Neuron (in vitro differentiated cells): Measurements from ENCODE around the gene ANXA4.
"Not testable (repeated sequence)": the region's sequence is repeated elsewhere in the genome, so short reads cannot be mapped to it uniquely, and the experiment has no call there.

Experiments used
- H2AFZ ChIP-seq: one replicate; pipeline ENCODE4 v1.6.1; 2013; ENCODE audit warnings: low read depth, mild to moderate bottlenecking, inconsistent platforms, low read length, moderate library complexity
- H3K27me3 ChIP-seq: one replicate; pipeline ENCODE4 v1.6.1; 2013; ENCODE audit warnings: low read length; ENCODE audit not compliant: insufficient read depth
- H3K36me3 ChIP-seq: one replicate; pipeline ENCODE4 v1.6.1; 2013; ENCODE audit warnings: low read length; ENCODE audit not compliant: insufficient read depth
- H3K4me1 ChIP-seq: one replicate; pipeline ENCODE4 v1.6.1; 2013; ENCODE audit warnings: low read length; ENCODE audit not compliant: insufficient read depth
- H3K4me3 ChIP-seq: 2 replicates; pipeline ENCODE4 v1.5.1; 2013; ENCODE audit warnings: mild to moderate bottlenecking, low read length, moderate library complexity
- H3K9me3 ChIP-seq: one replicate; pipeline ENCODE4 v1.6.1; 2013; ENCODE audit warnings: low read length

The ANXA4 gene

DNA sequence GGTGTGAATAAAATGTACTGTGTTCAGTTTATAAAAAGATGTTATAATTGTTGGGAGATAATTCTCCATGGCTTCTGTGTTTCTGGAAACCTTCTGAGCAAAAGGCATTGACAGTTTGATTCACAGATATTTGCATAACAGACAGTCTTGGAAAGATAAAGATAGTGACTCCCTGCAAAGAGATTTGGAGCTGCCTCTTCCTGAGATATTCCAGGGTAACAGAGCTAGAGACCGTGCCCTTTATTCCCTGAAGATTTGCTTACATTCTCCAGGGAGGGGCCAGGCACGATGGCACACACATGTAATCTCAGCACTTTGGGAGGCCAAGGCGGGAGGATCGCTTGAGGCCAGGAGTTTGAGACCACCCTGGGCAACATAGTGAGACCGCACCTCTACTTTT, 12.2 kb upstream of the ANXA4 start:
- Histone ChIP-seq H3K4me1 (peaks cover 2% of the 10 kb centered on the region), H3K9me3 (no peaks in the 10 kb centered on the region), H2AFZ (no peak overlapping the region), H3K4me3 (no peak overlapping the region), H3K27me3 (no peaks in the 10 kb centered on the region), H3K36me3 (no peaks in the 10 kb centered on the region)

DNA sequence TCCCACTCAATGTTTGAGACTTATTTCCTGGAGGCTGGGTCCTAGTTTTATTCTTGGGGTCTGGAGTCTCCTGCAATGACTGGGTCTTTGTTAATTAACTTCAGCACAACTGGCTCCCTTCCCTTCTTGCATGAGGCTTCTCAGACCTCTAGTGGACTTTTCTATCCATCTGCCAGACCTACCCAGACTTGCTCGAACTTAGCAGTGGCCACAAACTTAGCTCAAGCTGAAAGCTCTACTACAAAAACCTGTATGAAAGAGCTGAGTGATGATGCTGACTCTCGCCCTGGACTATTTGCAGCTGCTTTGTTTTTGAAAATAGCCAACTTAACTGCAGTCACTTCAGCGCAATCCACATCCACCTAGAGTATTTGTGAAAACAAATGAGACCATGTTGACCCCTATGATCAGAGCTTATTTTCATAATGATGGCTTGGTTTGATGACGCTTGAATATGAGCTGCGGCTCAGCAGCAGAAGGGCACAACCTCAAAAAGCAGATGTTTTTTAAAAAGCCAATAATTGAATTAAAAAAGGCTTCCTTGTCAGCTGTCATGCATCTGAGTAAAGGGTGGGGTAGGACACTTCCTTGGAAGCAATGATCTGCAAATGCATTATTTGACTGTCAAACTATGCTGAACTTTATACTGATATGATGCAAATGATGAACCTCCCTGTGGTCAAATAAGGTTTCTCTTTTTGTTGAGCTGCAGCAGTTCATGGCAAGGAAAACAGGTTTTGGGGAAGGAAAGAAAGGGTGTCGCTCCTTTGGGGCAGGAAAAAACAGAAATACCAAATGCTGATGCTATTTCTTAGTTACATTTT, 10.6 kb upstream of the ANXA4 start:
- no peak overlapping the region for H2AFZ ChIP-seq
- H3K4me3 ChIP-seq, result no peak overlapping the region
- no peaks in the 10 kb centered on the region for H3K27me3 ChIP-seq

DNA sequence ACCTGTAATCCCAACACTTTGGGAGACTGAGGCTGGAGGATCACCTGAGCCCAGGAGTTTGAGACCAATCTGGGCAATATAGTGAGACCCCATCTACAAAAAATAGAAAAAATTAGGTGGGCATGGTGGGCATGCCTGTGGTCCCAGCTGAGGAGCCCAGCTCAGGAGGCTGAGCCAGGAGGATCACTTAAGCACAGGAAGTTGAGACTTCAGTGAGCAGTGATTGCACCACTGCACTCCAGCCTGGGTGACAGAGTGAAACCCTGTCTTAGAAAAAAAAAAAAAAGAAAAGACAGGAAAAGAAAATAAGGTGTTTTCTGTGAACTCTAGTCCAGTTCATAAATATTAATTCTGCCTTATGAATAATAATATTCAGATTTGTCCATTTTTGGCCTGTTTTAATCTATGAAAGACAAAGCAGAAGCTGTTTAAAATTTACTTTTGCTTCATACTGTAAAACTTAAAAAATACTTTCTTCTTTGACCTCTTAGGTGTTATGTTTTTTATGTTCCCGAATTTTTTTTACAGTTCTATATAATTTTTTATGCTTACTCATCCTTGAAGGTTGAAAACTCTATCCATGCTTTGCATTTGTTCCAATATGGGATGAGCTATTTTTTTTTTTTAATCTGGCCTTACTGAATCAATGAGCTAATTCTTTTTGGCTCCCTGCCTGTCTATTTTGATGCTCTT, 8.4 kb upstream of the ANXA4 start:
- no peaks in the 10 kb centered on the region for H3K9me3 ChIP-seq

More for the DNA sequence above, 10.6 kb upstream of the ANXA4 start:
- Histone ChIP-seq H3K4me1 (no peaks in the 10 kb centered on the region), H3K9me3 (no peaks in the 10 kb centered on the region), H3K36me3 (no peaks in the 10 kb centered on the region)

DNA sequence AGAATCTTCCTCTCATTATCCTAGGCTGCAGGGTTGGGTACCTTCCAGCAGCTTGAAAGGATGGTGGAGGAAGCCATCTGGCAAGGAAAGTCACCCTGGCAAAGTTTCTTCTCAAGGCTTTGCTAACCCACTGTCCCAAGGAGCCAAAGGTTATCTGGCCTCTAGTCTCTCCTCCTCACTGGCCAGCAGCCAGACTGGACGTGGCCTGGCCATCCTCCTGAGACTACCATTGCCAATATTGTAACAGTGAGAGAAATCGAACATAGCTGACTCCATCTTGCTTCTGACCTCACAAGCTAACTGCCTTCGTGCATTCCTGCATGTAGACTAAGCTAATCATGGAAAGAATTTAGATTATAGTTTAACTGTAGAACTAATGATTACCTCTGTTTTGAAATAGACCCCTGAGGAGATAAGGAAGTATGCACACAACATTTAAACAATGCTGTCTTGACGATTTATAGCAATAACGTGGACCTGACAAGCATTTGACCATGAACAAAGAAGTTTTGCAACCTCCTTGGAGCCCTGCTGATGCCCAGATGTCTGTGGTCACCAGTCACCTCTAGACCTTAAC, 7.8 kb upstream of the ANXA4 start:
- Histone ChIP-seq H3K9me3 (no peaks in the 10 kb centered on the region), H3K27me3 (no peaks in the 10 kb centered on the region), H3K4me3 (no peak overlapping the region), H3K4me1 (no peaks in the 10 kb centered on the region), H2AFZ (no peak overlapping the region), H3K36me3 (no peaks in the 10 kb centered on the region)

More for the DNA sequence above, 8.4 kb upstream of the ANXA4 start:
- Histone ChIP-seq H2AFZ (no peak overlapping the region), H3K4me1 (no peaks in the 10 kb centered on the region), H3K36me3 (no peaks in the 10 kb centered on the region), H3K4me3 (no peak overlapping the region), H3K27me3 (no peaks in the 10 kb centered on the region)

DNA sequence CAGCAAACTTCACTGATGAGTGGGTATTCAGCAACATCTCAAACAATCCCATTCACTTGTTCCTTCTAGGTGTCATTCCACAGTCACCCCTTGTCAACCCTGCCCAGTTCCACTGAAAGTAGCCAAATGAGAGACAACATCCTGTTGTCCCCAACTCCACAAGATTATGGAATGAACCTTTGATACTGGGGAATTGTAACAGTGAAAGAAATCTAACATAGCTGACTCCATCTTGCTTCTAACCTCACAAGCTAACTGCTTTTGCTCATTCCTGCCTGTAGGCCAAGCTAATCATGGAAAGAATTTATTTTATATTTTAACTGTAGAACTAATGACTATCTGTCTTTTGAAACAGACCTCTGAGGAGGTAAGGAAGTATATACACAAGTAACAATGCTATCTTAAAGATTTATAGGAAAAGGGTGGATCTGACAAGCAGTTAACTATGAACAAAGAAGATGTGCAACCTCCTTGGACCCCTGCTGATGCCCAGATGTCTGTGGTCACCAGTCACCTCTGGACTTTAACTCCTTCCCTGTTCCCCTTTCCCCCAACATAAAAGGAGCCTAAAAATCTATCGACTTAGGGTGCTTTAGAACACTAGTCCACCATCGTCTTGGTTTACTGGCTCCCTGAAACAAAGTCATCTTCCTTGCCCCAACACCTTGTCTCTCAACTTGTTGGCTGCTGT, 6.9 kb upstream of the ANXA4 start:
- no peak overlapping the region for H2AFZ ChIP-seq
- no peaks in the 10 kb centered on the region for H3K36me3 ChIP-seq
- H3K4me3 ChIP-seq, result no peak overlapping the region
- H3K4me1 ChIP-seq, result no peaks in the 10 kb centered on the region
- no peaks in the 10 kb centered on the region for H3K27me3 ChIP-seq
- no peaks in the 10 kb centered on the region for H3K9me3 ChIP-seq

DNA sequence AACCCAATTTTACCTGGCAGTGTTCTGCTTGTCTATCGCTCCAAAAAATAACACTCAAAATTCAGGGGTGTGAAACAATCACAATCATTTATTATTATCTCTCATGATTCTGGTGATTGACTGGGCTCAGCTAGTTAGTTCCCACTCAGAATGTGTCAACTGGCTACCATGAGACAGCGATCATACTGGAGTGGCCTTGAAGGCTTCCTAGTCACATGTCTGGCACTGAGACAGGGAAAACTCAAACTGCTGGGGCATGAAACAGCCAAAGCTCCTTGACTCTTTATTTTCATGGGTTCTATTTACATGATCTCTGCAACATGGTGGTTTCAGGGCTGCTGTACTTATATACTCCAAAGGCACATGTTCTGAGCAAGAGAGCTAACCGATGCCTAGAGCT, 6.2 kb upstream of the ANXA4 start:
- Histone ChIP-seq H2AFZ (no peak overlapping the region), H3K27me3 (no peaks in the 10 kb centered on the region), H3K4me3 (no peak overlapping the region), H3K36me3 (no peaks in the 10 kb centered on the region), H3K4me1 (no peaks in the 10 kb centered on the region), H3K9me3 (no peaks in the 10 kb centered on the region)

DNA sequence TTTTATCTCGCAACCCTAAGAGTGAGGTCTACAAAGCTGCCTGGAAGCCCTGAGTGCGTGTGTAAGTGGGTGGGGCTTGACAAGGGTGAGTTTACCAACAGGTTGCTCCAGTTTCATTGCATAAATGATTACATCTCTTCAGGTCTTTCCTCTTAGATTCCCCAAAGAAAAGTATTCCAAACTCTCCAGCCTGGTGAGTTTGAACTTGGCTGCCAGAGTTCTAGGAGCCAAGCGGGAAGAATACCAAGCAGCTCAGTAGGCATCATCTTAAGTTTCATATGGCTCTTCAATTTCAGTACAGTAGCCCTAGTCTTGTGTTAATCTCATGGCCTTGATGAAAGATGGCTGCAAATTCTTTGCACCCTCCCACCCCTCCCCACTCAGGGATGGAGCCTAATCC, 3.8 kb upstream of the ANXA4 start:
- H3K4me1 ChIP-seq, H3K36me3 ChIP-seq, H2AFZ ChIP-seq, H3K9me3 ChIP-seq, H3K4me3 ChIP-seq: not testable (repeated sequence)
- H3K27me3 ChIP-seq, result peaks cover 12% of the 10 kb centered on the region

DNA sequence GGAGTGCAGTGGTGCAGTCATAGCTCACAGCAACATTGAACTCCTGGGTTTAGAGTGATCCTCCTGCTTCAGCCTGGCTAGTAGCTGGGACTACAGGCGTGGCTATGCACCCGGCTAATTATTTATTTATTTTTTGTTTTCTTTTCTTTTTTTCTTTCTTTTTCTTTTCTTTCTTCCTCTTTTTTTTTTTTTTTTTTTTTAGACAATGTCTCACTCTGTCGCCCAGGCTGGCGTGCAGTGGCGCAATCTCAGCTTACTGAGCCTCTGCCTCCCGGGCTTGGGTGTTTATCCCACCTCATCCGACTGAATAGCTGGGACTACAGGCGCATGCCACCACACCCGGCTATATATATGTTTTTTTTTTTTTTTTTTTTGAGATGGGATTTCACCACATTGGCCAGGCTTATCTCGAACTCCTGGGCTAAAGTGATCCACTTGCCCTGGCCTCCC, 1.4 kb upstream of the ANXA4 start:
- Histone ChIP-seq H3K27me3 (peaks cover 15% of the 10 kb centered on the region), H3K9me3 (no peaks in the 10 kb centered on the region), H2AFZ (no peak overlapping the region), H3K4me3 (no peak overlapping the region), H3K4me1 (peaks cover 4% of the 10 kb centered on the region), H3K36me3 (no peaks in the 10 kb centered on the region)

DNA sequence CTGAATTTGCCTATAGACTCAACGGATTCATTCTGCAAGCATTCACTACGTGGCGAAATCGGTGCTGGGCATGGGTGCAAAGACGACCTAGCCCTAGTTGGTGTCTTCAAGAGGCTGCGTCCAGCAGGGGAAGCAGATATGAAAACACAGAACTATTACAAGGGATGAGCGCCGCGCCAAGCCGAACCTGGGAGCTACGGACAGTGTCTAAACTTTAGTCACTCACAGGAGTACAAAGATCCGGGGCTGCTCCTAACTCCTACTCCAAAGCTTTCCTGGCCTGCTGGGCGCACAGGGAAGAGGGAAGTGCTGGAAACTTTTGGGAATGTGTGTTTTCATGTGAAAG, 732 bp upstream of the ANXA4 start:
- Histone ChIP-seq H3K36me3 (no peaks in the 10 kb centered on the region), H3K4me3 (peak overlapping the region; percentile 39), H3K4me1 (peaks cover 4% of the 10 kb centered on the region), H3K9me3 (no peaks in the 10 kb centered on the region), H2AFZ (peak overlapping the region; percentile 71), H3K27me3 (peaks cover 15% of the 10 kb centered on the region)

DNA sequence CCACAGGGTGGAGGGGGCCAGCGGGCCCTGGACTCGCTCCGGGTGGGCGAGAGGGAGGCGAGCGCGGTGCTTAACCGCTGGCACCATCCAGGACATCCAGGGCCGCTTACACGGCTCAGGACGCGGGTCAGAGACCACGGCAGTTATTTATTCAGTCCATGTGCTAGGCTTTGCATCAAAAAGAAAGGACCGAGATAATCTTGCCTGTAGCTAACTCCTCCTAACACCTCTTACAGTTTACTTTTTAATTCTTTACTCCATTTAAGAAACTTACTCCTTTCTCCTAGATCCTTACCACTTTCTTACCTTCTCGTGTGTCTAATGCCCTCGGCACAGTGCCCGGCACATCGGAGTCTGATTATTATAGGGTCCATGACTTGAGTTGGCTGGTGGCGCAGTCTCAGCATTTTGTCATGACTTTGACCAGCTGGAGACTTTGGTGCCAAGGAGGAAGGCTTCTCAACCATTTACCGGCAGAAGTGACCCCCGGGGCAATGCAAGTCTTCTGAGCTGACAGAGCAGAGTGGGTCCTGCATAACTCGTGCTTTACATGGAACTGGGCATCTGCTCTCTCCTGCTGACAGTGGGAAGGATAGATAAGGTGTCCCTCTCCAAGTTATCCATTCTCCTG, 503 bp downstream of the ANXA4 start:
- peaks cover 15% of the 10 kb centered on the region for H3K27me3 ChIP-seq
- H3K36me3 ChIP-seq, result no peaks in the 10 kb centered on the region
- peaks cover 4% of the 10 kb centered on the region for H3K4me1 ChIP-seq
- H3K9me3 ChIP-seq, result peaks cover 2% of the 10 kb centered on the region
- H3K4me3 ChIP-seq, result peak overlapping the region; percentile 39
- peak overlapping the region; percentile 71 for H2AFZ ChIP-seq

DNA sequence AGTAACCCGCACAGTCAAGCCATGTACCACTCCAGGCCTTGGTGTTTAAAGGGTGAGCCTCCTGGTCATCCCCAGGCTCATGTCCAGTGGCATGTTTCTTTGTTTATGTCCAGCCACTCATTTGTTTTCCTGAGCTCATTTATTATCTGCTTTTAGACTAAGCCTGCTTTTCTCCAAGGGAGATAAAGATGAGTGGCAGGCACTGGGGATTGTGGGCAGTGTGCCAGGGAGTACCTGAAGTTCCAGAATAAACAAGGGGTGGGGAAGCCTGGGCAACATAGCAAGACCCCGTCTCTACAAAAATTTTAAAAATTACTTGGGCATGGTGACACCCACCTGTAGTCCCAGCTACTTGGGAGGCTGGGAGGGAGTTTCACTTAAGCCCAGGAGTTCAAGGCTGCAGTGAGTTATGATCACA, 1.9 kb downstream of the ANXA4 start:
- H3K36me3 ChIP-seq, result no peaks in the 10 kb centered on the region
- peaks cover 15% of the 10 kb centered on the region for H3K27me3 ChIP-seq
- H2AFZ ChIP-seq, result no peak overlapping the region
- peaks cover 2% of the 10 kb centered on the region for H3K9me3 ChIP-seq
- no peak overlapping the region for H3K4me3 ChIP-seq
- peaks cover 4% of the 10 kb centered on the region for H3K4me1 ChIP-seq

DNA sequence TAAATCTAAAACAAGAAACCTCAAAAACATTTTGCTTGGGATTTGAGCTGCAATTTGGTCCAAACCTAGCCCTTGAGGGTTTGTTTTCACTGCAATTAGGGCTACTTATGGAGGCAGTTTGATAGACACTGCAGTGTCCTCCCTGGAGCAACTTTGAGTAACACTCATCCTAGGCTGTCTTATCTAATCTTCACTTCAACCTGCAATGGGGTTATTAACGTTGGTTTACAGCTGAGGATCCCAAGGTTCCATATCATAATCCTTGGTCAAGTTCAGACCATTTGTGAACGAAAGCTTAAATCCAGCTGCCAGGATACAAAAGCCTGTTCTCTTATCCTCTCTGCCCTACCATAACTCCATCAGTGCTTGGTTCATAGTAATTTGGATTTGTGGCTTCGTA, 2.5 kb downstream of the ANXA4 start:
- Histone ChIP-seq H3K36me3 (no peaks in the 10 kb centered on the region), H3K4me1 (peaks cover 4% of the 10 kb centered on the region), H2AFZ (no peak overlapping the region), H3K27me3 (peaks cover 15% of the 10 kb centered on the region), H3K4me3 (no peak overlapping the region), H3K9me3 (peaks cover 2% of the 10 kb centered on the region)
